Measurements from ENCODE around the gene ATF4. TPM values are rescaled to one million over a fixed set of nuclear protein-coding genes. Genes with fewer than 3 reads are reported as not detected.

Gene ATF4
- polyA plus RNA-seq, 1 donor from 2014 or later, result 394 TPM

GRCh38 chr22:39475902-39476301 is 44.5 kb upstream of the ATF4 start:
- Histone ChIP-seq H3K36me3 (ENCODE audit: insufficient read depth, low read length) (no peaks in the 10 kb centered on the region), H3K27me3 (ENCODE audit: insufficient read depth, low read depth, low read length) (no peaks in the 10 kb centered on the region), H4K20me1 (ENCODE audit: insufficient read depth) (no peaks in the 10 kb centered on the region), H3K9me3 (ENCODE audit: low read length) (no peaks in the 10 kb centered on the region), H2AFZ (ENCODE audit: low read depth, low read length) (no peak overlapping the region), H3K4me2 (ENCODE audit: low read length) (no peak overlapping the region), H3K9ac (ENCODE audit: low read length) (no peak overlapping the region), H3F3A (ENCODE audit: insufficient read depth, low read length, poor library complexity, severe bottlenecking) (no peaks in the 10 kb centered on the region), H3K79me2 (replicated peaks; ENCODE audit: insufficient read depth, low read length) (no peaks in the 10 kb centered on the region), H3K9me2 (ENCODE audit: insufficient read depth, low read length) (no peaks in the 10 kb centered on the region), H3K27ac (ENCODE audit: low read length) (no peak overlapping the region), H3K4me3 (ENCODE audit: low read length) (no peak overlapping the region)
- TF ChIP-seq SMC3 (conservative IDR thresholded peaks at IDR 0.05; ENCODE audit: poor library complexity), result no peak
- TF ChIP-seq POLR2AphosphoS5 (IDR thresholded peaks at IDR 0.05), result no peak
- no peak for TF ChIP-seq MXI1 (conservative IDR thresholded peaks at IDR 0.05; ENCODE audit: poor library complexity, severe bottlenecking)
- TF ChIP-seq EP300 (conservative IDR thresholded peaks at IDR 0.05; ENCODE audit: poor library complexity, severe bottlenecking), result no peak
- TF ChIP-seq RAD21 (conservative IDR thresholded peaks at IDR 0.05), result no peak
- TF ChIP-seq CTCF (IDR thresholded peaks at IDR 0.05; ENCODE audit: poor library complexity, severe bottlenecking), result no peak
- no peak for TF ChIP-seq REST (IDR thresholded peaks at IDR 0.05; ENCODE audit: borderline replicate concordance)
- no peak for TF ChIP-seq EZH2 (IDR thresholded peaks at IDR 0.05; ENCODE audit: borderline replicate concordance, insufficient read depth, low read length, poor library complexity, severe bottlenecking)
- TF ChIP-seq TAF1 (IDR thresholded peaks at IDR 0.05; ENCODE audit: low read depth), result no peak

GRCh38 chr22:39476664-39477063 is 43.7 kb upstream of the ATF4 start:
- Histone ChIP-seq H3K4me2 (ENCODE audit: low read length) (no peak overlapping the region), H3K27ac (ENCODE audit: low read length) (no peak overlapping the region), H3K36me3 (ENCODE audit: insufficient read depth, low read length) (no peaks in the 10 kb centered on the region), H4K20me1 (ENCODE audit: insufficient read depth) (no peaks in the 10 kb centered on the region), H3K27me3 (ENCODE audit: insufficient read depth, low read depth, low read length) (no peaks in the 10 kb centered on the region), H3K9ac (ENCODE audit: low read length) (no peak overlapping the region), H3K4me3 (ENCODE audit: low read length) (no peak overlapping the region), H3K9me2 (ENCODE audit: insufficient read depth, low read length) (no peaks in the 10 kb centered on the region), H2AFZ (ENCODE audit: low read depth, low read length) (no peak overlapping the region), H3F3A (ENCODE audit: insufficient read depth, low read length, poor library complexity, severe bottlenecking) (no peaks in the 10 kb centered on the region), H3K79me2 (replicated peaks; ENCODE audit: insufficient read depth, low read length) (no peaks in the 10 kb centered on the region), H3K9me3 (ENCODE audit: low read length) (no peaks in the 10 kb centered on the region)
- TF ChIP-seq REST (IDR thresholded peaks at IDR 0.05; ENCODE audit: borderline replicate concordance) (no peak), CTCF (IDR thresholded peaks at IDR 0.05; ENCODE audit: poor library complexity, severe bottlenecking) (no peak), EZH2 (IDR thresholded peaks at IDR 0.05; ENCODE audit: borderline replicate concordance, insufficient read depth, low read length, poor library complexity, severe bottlenecking) (no peak), POLR2AphosphoS5 (IDR thresholded peaks at IDR 0.05) (no peak), TAF1 (IDR thresholded peaks at IDR 0.05; ENCODE audit: low read depth) (no peak), EP300 (conservative IDR thresholded peaks at IDR 0.05; ENCODE audit: poor library complexity, severe bottlenecking) (no peak), SMC3 (conservative IDR thresholded peaks at IDR 0.05; ENCODE audit: poor library complexity) (no peak), MXI1 (conservative IDR thresholded peaks at IDR 0.05; ENCODE audit: poor library complexity, severe bottlenecking) (no peak), RAD21 (conservative IDR thresholded peaks at IDR 0.05) (no peak)
